Naive B cell (primary cell): ENCODE data around the gene ZNF835. TPM values are rescaled to one million over a fixed set of nuclear protein-coding genes. Genes with fewer than 3 reads are reported as not detected.

Experiments used
- polyA plus RNA-seq, 6 donors: library from polyadenylated mRNA; unstranded; fragments of 300-500 nt; fragmentation: Illumina TruSeq; gene quantifications; one replicate each; pipeline ENCODE4 v1.2.3, GENCODE V29; 2021; ENCODE audit warnings: low read depth in 6 of 6

ZNF835 gene
- polyA plus RNA-seq, 6 donors from 2014 or later = 2.1 to 13.0 (median 5.5) TPM; not detected in 1

Other genes with a start within 250 kb of the ZNF835 start
- 10 to 100 TPM in 3 of 6 donors, 1 to 10 TPM in 3; 5.5 to 13.4 (median 9.7) TPM for gene ZNF667, start 194.4 kb downstream of the ZNF835 start, polyA plus RNA-seq
- gene ZNF471, start 163.9 kb downstream of the ZNF835 start, polyA plus RNA-seq = 1 to 10 TPM in 2 of 6 donors, under 1 TPM in 3, not detected in 1; 0.45 to 2.0 (median 0.51) TPM
- gene ZFP28, start 132.8 kb downstream of the ZNF835 start, polyA plus RNA-seq = 1 to 10 TPM in 5 of 6 donors, not detected in 1; 1.8 to 4.7 (median 4.1) TPM
- 1 to 10 TPM; 1.6 to 4.5 (median 2.8) TPM for gene ZNF470, start 104.3 kb downstream of the ZNF835 start, polyA plus RNA-seq
- 10 to 100 TPM in 3 of 6 donors, 1 to 10 TPM in 3; 7.9 to 20.5 (median 10.4) TPM for gene ZNF71, start 76.5 kb downstream of the ZNF835 start, polyA plus RNA-seq
- gene SMIM17, start 28.6 kb downstream of the ZNF835 start, polyA plus RNA-seq = under 1 TPM in 1 of 6 donors, not detected in 5; 0.30 TPM
- not detected for gene PEG3, start 169.0 kb upstream of the ZNF835 start, polyA plus RNA-seq
- not detected for gene ZIM2, start 169.0 kb upstream of the ZNF835 start, polyA plus RNA-seq